ENCODE results near the gene SNRNP200.

- TF ChIP-seq, protein P1, sequence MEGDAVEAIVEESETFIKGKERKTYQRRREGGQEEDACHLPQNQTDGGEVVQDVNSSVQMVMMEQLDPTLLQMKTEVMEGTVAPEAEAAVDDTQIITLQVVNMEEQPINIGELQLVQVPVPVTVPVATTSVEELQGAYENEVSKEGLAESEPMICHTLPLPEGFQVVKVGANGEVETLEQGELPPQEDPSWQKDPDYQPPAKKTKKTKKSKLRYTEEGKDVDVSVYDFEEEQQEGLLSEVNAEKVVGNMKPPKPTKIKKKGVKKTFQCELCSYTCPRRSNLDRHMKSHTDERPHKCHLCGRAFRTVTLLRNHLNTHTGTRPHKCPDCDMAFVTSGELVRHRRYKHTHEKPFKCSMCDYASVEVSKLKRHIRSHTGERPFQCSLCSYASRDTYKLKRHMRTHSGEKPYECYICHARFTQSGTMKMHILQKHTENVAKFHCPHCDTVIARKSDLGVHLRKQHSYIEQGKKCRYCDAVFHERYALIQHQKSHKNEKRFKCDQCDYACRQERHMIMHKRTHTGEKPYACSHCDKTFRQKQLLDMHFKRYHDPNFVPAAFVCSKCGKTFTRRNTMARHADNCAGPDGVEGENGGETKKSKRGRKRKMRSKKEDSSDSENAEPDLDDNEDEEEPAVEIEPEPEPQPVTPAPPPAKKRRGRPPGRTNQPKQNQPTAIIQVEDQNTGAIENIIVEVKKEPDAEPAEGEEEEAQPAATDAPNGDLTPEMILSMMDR (IDR thresholded peaks at IDR 0.05; ENCODE audit: insufficient read depth, low read depth, low read length), result no peak
- TF ChIP-seq EZH2 (IDR thresholded peaks at IDR 0.05; ENCODE audit: insufficient read depth, low read length), result no peak
These were observed 52.8 kb downstream of the SNRNP200 start for GRCh38 chr2:96252526-96252925.

All from astrocyte (in vitro differentiated cells and primary cell).